GM21529 (cell line): ENCODE measurements around the gene GTF2F2.

Experiments used
- ATAC-seq: cut with Tn5 transposase; IDR thresholded peaks from one replicate; pipeline ENCODE4 v1.9.1; 2021; ENCODE audit not compliant: unreplicated experiment

The GTF2F2 gene

GRCh38 chr13:45209229-45209628, 88.9 kb downstream of the GTF2F2 start:
- no peak for ATAC-seq

- ATAC-seq: no peak
These were observed 95.2 kb downstream of the GTF2F2 start for GRCh38 chr13:45215392-45216077.

- no peak for ATAC-seq
These were observed 95.9 kb downstream of the GTF2F2 start for GRCh38 chr13:45216193-45216592.

GRCh38 chr13:45218689-45219088, 98.4 kb downstream of the GTF2F2 start:
- no peak for ATAC-seq

- no peak for ATAC-seq
These were observed 99.0 kb downstream of the GTF2F2 start for GRCh38 chr13:45219123-45219891.

GRCh38 chr13:45219938-45220375, 99.6 kb downstream of the GTF2F2 start:
- ATAC-seq: no peak

GRCh38 chr13:45220403-45220802, 100.1 kb downstream of the GTF2F2 start:
- no peak for ATAC-seq

GRCh38 chr13:45222516-45222915, 102.2 kb downstream of the GTF2F2 start:
- ATAC-seq: no peak

- ATAC-seq: no peak
These were observed 102.6 kb downstream of the GTF2F2 start for GRCh38 chr13:45222919-45223318.

- no peak for ATAC-seq
These were observed 103.9 kb downstream of the GTF2F2 start for GRCh38 chr13:45224176-45224575.

- no peak for ATAC-seq
These were observed 105.1 kb downstream of the GTF2F2 start for GRCh38 chr13:45225370-45225769.

- no peak for ATAC-seq
These were observed 105.7 kb downstream of the GTF2F2 start for GRCh38 chr13:45226024-45226423.

- no peak for ATAC-seq
These were observed 107.7 kb downstream of the GTF2F2 start for GRCh38 chr13:45228002-45228401.

- no peak for ATAC-seq
These were observed 108.9 kb downstream of the GTF2F2 start for GRCh38 chr13:45229172-45229571.

- no peak for ATAC-seq
These were observed 111.0 kb downstream of the GTF2F2 start for GRCh38 chr13:45231305-45231704.

GRCh38 chr13:45231722-45232121, 111.4 kb downstream of the GTF2F2 start:
- ATAC-seq: no peak

- ATAC-seq: no peak
These were observed 112.3 kb downstream of the GTF2F2 start for GRCh38 chr13:45232591-45232990.

- no peak for ATAC-seq
These were observed 118.9 kb downstream of the GTF2F2 start for GRCh38 chr13:45238945-45239795.

GRCh38 chr13:45240143-45240542, 119.8 kb downstream of the GTF2F2 start:
- ATAC-seq: no peak

- ATAC-seq: no peak
These were observed 121.8 kb downstream of the GTF2F2 start for GRCh38 chr13:45242070-45242469.

- no peak for ATAC-seq
These were observed 122.2 kb downstream of the GTF2F2 start for GRCh38 chr13:45242524-45242923.

GRCh38 chr13:45243077-45243476, 122.8 kb downstream of the GTF2F2 start:
- no peak for ATAC-seq
